NB4 (cell line): Measurements from ENCODE around the gene CBLB.

Experiments used
- CTCF ChIP-seq: IDR thresholded peaks from one replicate; pipeline ENCODE4 v1.5.1; 2012; ENCODE audit warnings: low read depth, low read length
- MYC ChIP-seq: IDR thresholded peaks from 2 replicates; pipeline ENCODE4 v1.6.1; 2011; ENCODE audit warnings: low read depth, low read length
- POLR2A ChIP-seq: IDR thresholded peaks from 2 replicates; pipeline ENCODE4 v1.6.1; 2011; ENCODE audit warnings: mild to moderate bottlenecking; ENCODE audit not compliant: insufficient read length; ENCODE audit errors: extremely low read depth
- TF ChIP-seq, protein P1 (sequence below): IDR thresholded peaks from 2 replicates; pipeline ENCODE4 v1.6.1; 2011; ENCODE audit warnings: low read depth, low read length

DNA sequence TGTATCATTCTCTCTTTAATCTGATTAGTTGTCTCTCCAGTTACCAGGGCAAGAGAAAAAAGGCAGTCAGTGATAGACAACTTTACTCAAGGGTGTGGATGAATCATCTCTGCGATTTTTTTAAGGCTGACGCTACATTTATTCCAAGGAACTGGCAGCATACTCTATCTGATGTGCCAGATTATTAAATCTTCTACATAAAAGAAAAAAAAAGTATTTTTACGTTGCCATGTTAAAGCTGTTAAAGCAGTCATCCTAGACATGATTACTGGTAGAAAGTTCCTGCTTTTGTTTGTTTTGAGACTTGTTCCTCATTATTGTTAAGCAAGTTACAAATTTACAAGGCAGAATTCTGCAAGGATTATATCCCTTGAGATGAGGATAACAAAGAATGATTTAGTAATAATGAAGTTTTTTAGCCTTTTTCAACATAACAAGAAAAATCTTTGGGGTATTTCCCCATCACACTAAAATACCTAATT lies 121.7 kb downstream of the CBLB start:
- TF ChIP-seq CTCF (no peak), POLR2A (no peak), MYC (no peak)
- TF ChIP-seq, protein P1, sequence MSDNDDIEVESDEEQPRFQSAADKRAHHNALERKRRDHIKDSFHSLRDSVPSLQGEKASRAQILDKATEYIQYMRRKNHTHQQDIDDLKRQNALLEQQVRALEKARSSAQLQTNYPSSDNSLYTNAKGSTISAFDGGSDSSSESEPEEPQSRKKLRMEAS = no peak
